H1 (cell line): ENCODE measurements around the gene LHFPL2. TPM values are rescaled to one million over a fixed set of nuclear protein-coding genes. Genes with fewer than 3 reads are reported as not detected.

Source experiments
- CTCF ChIA-PET: fragments of 300-600 bp; sonication (Branson Sonifier 250); formaldehyde crosslinking; loops from one replicate; lab custom pipeline; 2021; ENCODE audit not compliant: partially characterized antibody; lab: Charles Lee
- POLR2A ChIA-PET: fragments of 300-600 bp; sonication (Branson Sonifier 250); formaldehyde crosslinking; loops from one replicate; lab custom pipeline; 2021; ENCODE audit warnings: inconsistent platforms; ENCODE audit not compliant: partially characterized antibody; lab: Charles Lee
- DNase-seq, 2 experiments: peaks; one replicate each; pipeline versions ENCODE4 v3.0.0 to v3.0.0-alpha.2; 2010 to 2022; ENCODE audit warnings: low spot score in 2 of 2, low read depth in 1 of 2, mixed read lengths in 1 of 2
- FAIRE-seq: peaks from 2 replicates; lab custom pipeline; 2011; peaks lifted over from hg19 to GRCh38; lab: Jason Lieb, UNC
- H2AFZ ChIP-seq: 2 replicates; pipeline ENCODE4 v1.8.1; 2012; ENCODE audit warnings: low read length, inconsistent platforms
- H2AK5ac ChIP-seq: 2 replicates; pipeline ENCODE4 v1.6.1; 2013; ENCODE audit warnings: low read depth, low read length
- H2BK120ac ChIP-seq: replicated peaks from 2 replicates; pipeline ENCODE3; 2013; ENCODE audit warnings: low read depth, low read length, inconsistent platforms
- H2BK12ac ChIP-seq: 2 replicates; pipeline ENCODE4 v1.6.1; 2013; ENCODE audit warnings: low read depth, low read length
- H2BK15ac ChIP-seq: 2 replicates; pipeline ENCODE4 v1.6.1; 2013; ENCODE audit warnings: low read length
- H2BK20ac ChIP-seq: 2 replicates; pipeline ENCODE4 v1.6.1; 2013; ENCODE audit warnings: low read length
- H2BK5ac ChIP-seq: 2 replicates; pipeline ENCODE4 v1.6.1; 2013; ENCODE audit warnings: low read depth, low read length
- H3K14ac ChIP-seq: 2 replicates; pipeline ENCODE4 v1.6.1; 2013; ENCODE audit warnings: inconsistent platforms; ENCODE audit not compliant: insufficient read length
- H3K18ac ChIP-seq: 2 replicates; pipeline ENCODE4 v1.6.1; 2013; ENCODE audit warnings: low read length; ENCODE audit errors: extremely low read depth
- H3K23ac ChIP-seq: 2 replicates; pipeline ENCODE4 v1.6.1; 2013; ENCODE audit warnings: inconsistent platforms; ENCODE audit not compliant: insufficient read length
- H3K23me2 ChIP-seq: 2 replicates; pipeline ENCODE4 v1.6.1; 2013; ENCODE audit warnings: low read depth, low read length
- H3K27ac ChIP-seq: 2 replicates; pipeline ENCODE4 v1.6.1; 2011; ENCODE audit warnings: low read depth, low read length, inconsistent platforms
- H3K27me3 ChIP-seq, 4 experiments: replicated peaks in 1 of 4; 1 replicate in 1 of 4; 2 replicates in 3 of 4; pipeline versions ENCODE4 v1.6.1 to v1.8.1; 2011 to 2013; ENCODE audit warnings: low read length in 3 of 4, mild to moderate bottlenecking in 3 of 4, inconsistent platforms in 2 of 4, mixed read lengths in 2 of 4, moderate library complexity in 1 of 4; ENCODE audit not compliant: control insufficient read depth in 3 of 4, insufficient read depth in 3 of 4; ENCODE audit errors: extremely low read depth in 1 of 4
- H3K36me3 ChIP-seq, 4 experiments: 2 replicates each; pipeline versions ENCODE4 v1.6.1 to v1.8.1; 2011 to 2013; ENCODE audit warnings: mild to moderate bottlenecking in 4 of 4, low read length in 3 of 4, moderate library complexity in 2 of 4, control low read depth in 1 of 4, inconsistent platforms in 1 of 4; ENCODE audit not compliant: insufficient read depth in 4 of 4, control insufficient read depth in 2 of 4
- H3K4ac ChIP-seq: replicated peaks from 2 replicates; pipeline ENCODE3; 2013; ENCODE audit warnings: low read length, low read depth, mixed read lengths, inconsistent platforms; ENCODE audit not compliant: insufficient read length
- H3K4me1 ChIP-seq, 4 experiments: replicated peaks in 1 of 4; 1 replicate in 1 of 4; 2 replicates in 3 of 4; pipeline versions ENCODE4 v1.6.1 to v1.8.1; 2011 to 2013; ENCODE audit warnings: low read length in 3 of 4, inconsistent platforms in 2 of 4, mixed read lengths in 1 of 4; ENCODE audit not compliant: insufficient read depth in 4 of 4, control insufficient read depth in 3 of 4
- H3K4me2 ChIP-seq, 2 experiments: 2 replicates each; pipeline versions ENCODE4 v1.6.1 to v1.8.1; 2011 to 2013; ENCODE audit warnings: low read depth in 2 of 2, low read length in 2 of 2, control low read depth in 1 of 2, inconsistent platforms in 1 of 2, mild to moderate bottlenecking in 1 of 2; ENCODE audit not compliant: insufficient read depth in 1 of 2
- H3K4me3 ChIP-seq, 4 experiments: fragments of 200-600, 300-600 bp in 1 of 4; sonication (generic), shearing (Covaris generic), sonication (Bioruptor Twin) in 1 of 4; 2 replicates each; pipeline versions ENCODE4 v1.5.1 to v1.8.1; 2011 to 2016; ENCODE audit warnings: low read length in 4 of 4, low read depth in 3 of 4, control low read depth in 2 of 4, inconsistent platforms in 2 of 4, mild to moderate bottlenecking in 2 of 4, mixed read lengths in 1 of 4, moderate library complexity in 1 of 4; ENCODE audit not compliant: insufficient read depth in 2 of 4; ENCODE audit errors: extremely low read depth in 1 of 4
- H3K56ac ChIP-seq: replicated peaks from 2 replicates; pipeline ENCODE3; 2013; ENCODE audit warnings: low read depth, mild to moderate bottlenecking, mixed read lengths, low read length, inconsistent platforms; ENCODE audit not compliant: insufficient read length
- H3K79me1 ChIP-seq: 2 replicates; pipeline ENCODE4 v1.6.1; 2013; ENCODE audit warnings: low read depth, low read length, control low read depth
- H3K79me2 ChIP-seq, 2 experiments: 2 replicates each; pipeline versions ENCODE4 v1.6.1 to v1.8.1; 2012 to 2013; ENCODE audit warnings: low read length in 2 of 2, mild to moderate bottlenecking in 2 of 2, inconsistent platforms in 1 of 2; ENCODE audit not compliant: insufficient read depth in 2 of 2, control insufficient read depth in 1 of 2
- H3K9ac ChIP-seq, 4 experiments: replicated peaks in 1 of 4; 1 replicate in 1 of 4; 2 replicates in 3 of 4; pipeline versions ENCODE4 v1.6.1 to v1.8.1; 2011 to 2013; ENCODE audit warnings: low read depth in 3 of 4, low read length in 3 of 4, control low read depth in 2 of 4, mild to moderate bottlenecking in 2 of 4, moderate library complexity in 2 of 4, inconsistent platforms in 1 of 4; ENCODE audit errors: extremely low read depth in 1 of 4
- H3K9me3 ChIP-seq, 2 experiments: 2 replicates each; pipeline versions ENCODE4 v1.6.1 to v1.8.1; 2012 to 2013; ENCODE audit warnings: mild to moderate bottlenecking in 2 of 2, moderate library complexity in 2 of 2, control low read depth in 1 of 2, inconsistent platforms in 1 of 2, low read depth in 1 of 2, low read length in 1 of 2, mixed read lengths in 1 of 2; ENCODE audit not compliant: insufficient read depth in 2 of 2
- H4K20me1 ChIP-seq, 2 experiments: replicated peaks in 1 of 2; 2 replicates each; pipeline versions ENCODE3 to v1.8.1; 2011 to 2013; ENCODE audit warnings: inconsistent platforms in 2 of 2, low read length in 2 of 2, mild to moderate bottlenecking in 1 of 2; ENCODE audit not compliant: insufficient read depth in 2 of 2, control insufficient read depth in 1 of 2
- H4K5ac ChIP-seq: 2 replicates; pipeline ENCODE4 v1.6.1; 2013; ENCODE audit warnings: low read length, low read depth, mixed read lengths, inconsistent platforms; ENCODE audit not compliant: insufficient read length
- H4K8ac ChIP-seq: 2 replicates; pipeline ENCODE4 v1.8.0; 2013; ENCODE audit warnings: mild to moderate bottlenecking, moderate library complexity, low read length, inconsistent platforms; ENCODE audit not compliant: insufficient read depth; ENCODE audit errors: extremely low read depth
- H4K91ac ChIP-seq: replicated peaks from 2 replicates; pipeline ENCODE3; 2013; ENCODE audit warnings: low read length, mixed read lengths, inconsistent platforms; ENCODE audit not compliant: insufficient read length
- CREB1 ChIP-seq: IDR thresholded peaks from 2 replicates; pipeline ENCODE4 v1.6.1; 2012; ENCODE audit warnings: inconsistent platforms
- CTBP2 ChIP-seq: IDR thresholded peaks from 2 replicates; pipeline ENCODE4 v1.7.0; 2011; ENCODE audit warnings: borderline replicate concordance, mild to moderate bottlenecking, moderate library complexity, mixed read lengths, low read length; ENCODE audit not compliant: insufficient read depth, insufficient read length
- FOSL1 ChIP-seq: IDR thresholded peaks from 2 replicates; pipeline ENCODE4 v1.6.1; 2011; ENCODE audit warnings: mild to moderate bottlenecking, low read depth, low read length, moderate library complexity; ENCODE audit not compliant: insufficient read depth
- HDAC6 ChIP-seq: IDR thresholded peaks from one replicate; pipeline ENCODE4 v1.7.1; 2012; ENCODE audit warnings: low read depth, mild to moderate bottlenecking, inconsistent platforms, low read length, moderate library complexity
- POU5F1 ChIP-seq: IDR thresholded peaks from 2 replicates; pipeline ENCODE4 v1.6.1; 2011; ENCODE audit warnings: low read depth, mild to moderate bottlenecking, low read length, moderate library complexity
- SAP30 ChIP-seq: fragments of 300-600 bp; sonication (generic); IDR thresholded peaks from 2 replicates; pipeline ENCODE4 v1.7.1; 2012; ENCODE audit warnings: low read length, moderate library complexity, mild to moderate bottlenecking, inconsistent platforms; ENCODE audit not compliant: insufficient read depth, insufficient replicate concordance
- SIRT6 ChIP-seq: IDR thresholded peaks from one replicate; pipeline ENCODE4 v1.7.1; 2012; ENCODE audit warnings: low read length, inconsistent platforms
- TAF7 ChIP-seq: optimal IDR thresholded peaks from 2 replicates; pipeline ENCODE3; 2011; ENCODE audit warnings: low read depth, mild to moderate bottlenecking, inconsistent platforms, low read length, moderate library complexity, borderline replicate concordance
- WGBS, 2 experiments: shearing (Covaris generic) in 1 of 2; methylation state at CpG; one replicate each; pipeline versions ENCODE4 v1.1.6 to v1.1.7; 2013 to 2015; ENCODE audit warnings: low lambda C conversion rate in 2 of 2, mixed read lengths in 2 of 2, inconsistent platforms in 1 of 2, low coverage in 1 of 2, missing lambda C conversion rate in 1 of 2; ENCODE audit not compliant: insufficient replicate concordance in 2 of 2, insufficient coverage in 1 of 2, insufficient read length in 1 of 2; ENCODE audit errors: extremely low coverage in 1 of 2, missing lambda C conversion rate in 1 of 2; 5-methylcytosine and 5-hydroxymethylcytosine counted together
- polyA plus RNA-seq, 7 experiments: library from polyadenylated mRNA; depleted of rRNA in 3 of 7; stranded (reverse) in 5 of 7; unstranded in 2 of 7; fragments of >200 nt in 5 of 7; fragments of 200-250 nt in 2 of 7; gene quantifications; 1 replicate in 5 of 7; 2 replicates in 1 of 7; 4 replicates in 1 of 7; pipeline versions ENCODE4 v1.2.1 to v1.2.3, GENCODE V29; 2011 to 2013; ENCODE audit warnings: missing spikeins in 2 of 7, mixed read lengths in 2 of 7
- total RNA-seq: library from RNA; stranded (reverse); fragmentation: NEBNext Ultra II Directional; extraction: Animal tissue kit (Norgen Biotek cat#: 25700); gene quantifications from 2 replicates; pipeline ENCODE4 v1.2.1, GENCODE V29; 2021
- TF ChIP-seq, protein P1 (sequence below): IDR thresholded peaks from 2 replicates; pipeline ENCODE4 v1.6.1; 2011; ENCODE audit warnings: low read depth, mild to moderate bottlenecking, low read length; ENCODE audit not compliant: insufficient read depth

LHFPL2 gene
- total and polyA plus RNA-seq, 2 of the 8 experiments (the other 6 are each of a cell fraction or from before 2014, with no cell fraction given), result 9.6 to 43.0 TPM

GRCh38 chr5:78632467-78632866, 16.1 kb downstream of the LHFPL2 start:
- Histone ChIP-seq H3K4me1 (peaks cover 0 to 4% (median 2%) of the 10 kb centered on the region in 4 experiments; a peak in 2 of 7 replicates), H2AFZ (no peak overlapping the region), H3K23me2 (no peaks in the 10 kb centered on the region), H2BK15ac (no peak overlapping the region), H3K18ac (no peak overlapping the region), H2AK5ac (no peak overlapping the region), H3K4ac (no peak overlapping the region), H3K36me3 (peaks cover 4 to 28% (median 15%) of the 10 kb centered on the region in 4 experiments; a peak in 7 of 8 replicates), H4K20me1 (peaks cover 7 to 12% of the 10 kb centered on the region in 2 experiments), H4K5ac (no peak overlapping the region), H3K23ac (no peak overlapping the region), H4K91ac (no peak overlapping the region), H3K27ac (no peak overlapping the region), H3K27me3 (no peaks in the 10 kb centered on the region), H3K4me2 (no peak overlapping the region), H2BK5ac (no peak overlapping the region), H3K9me3 (no peaks in the 10 kb centered on the region), H3K79me1 (peaks cover 9% of the 10 kb centered on the region; the same call in 1 of the 2 replicates), H4K8ac (no peak overlapping the region), H3K4me3 (no peak overlapping the region), H3K79me2 (peaks cover 0 to 84% of the 10 kb centered on the region in 2 experiments; a peak in 3 of 4 replicates), H3K14ac (no peak overlapping the region), H3K9ac (no peak overlapping the region), H2BK120ac (no peak overlapping the region), H3K56ac (no peak overlapping the region), H2BK12ac (no peak overlapping the region), H2BK20ac (no peak overlapping the region)
- DNase-seq (no peak), FAIRE-seq (no peak)
- WGBS, 2 experiments, result 100% methylated on average over 2 of the region's 2 CpGs; no CpG with 5 or more reads in 1 of the 2 experiments
- ChIA-PET CTCF (interaction anchor here (2.7 to 2.9 kb wide), 3 partner anchors 13 to 99 kb away, joined by 11 to 14 read pairs (median 11); no protein-coding TSS in a partner anchor), POLR2A (no interaction called here)
- TF ChIP-seq, protein P1, sequence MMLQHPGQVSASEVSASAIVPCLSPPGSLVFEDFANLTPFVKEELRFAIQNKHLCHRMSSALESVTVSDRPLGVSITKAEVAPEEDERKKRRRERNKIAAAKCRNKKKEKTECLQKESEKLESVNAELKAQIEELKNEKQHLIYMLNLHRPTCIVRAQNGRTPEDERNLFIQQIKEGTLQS, result no peak
- TF ChIP-seq CTBP2, result no peak
- TF ChIP-seq FOSL1, result no peak
- no peak for TF ChIP-seq CREB1
- TF ChIP-seq POU5F1, result no peak
- TF ChIP-seq SAP30, result no peak
- TF ChIP-seq TAF7, result no peak
- no peak for TF ChIP-seq HDAC6
- no peak for TF ChIP-seq SIRT6
